GM23338 (cell line): ENCODE measurements around the gene DUS3L.

Experiments
- CREB1 ChIP-seq: fragments of 250-450 bp; sonication (Bioruptor Pico); IDR thresholded peaks from 2 replicates; pipeline ENCODE4 v1.5.0; 2020; ENCODE audit warnings: low read depth, mild to moderate bottlenecking, moderate library complexity
- CTCF ChIP-seq, 2 experiments: fragments of 200-600 bp in 1 of 2; sonication (generic) in 1 of 2; conservative IDR thresholded peaks; 2 replicates each; pipeline versions ENCODE4 v1.5.1 to v1.6.1; 2016 to 2017; ENCODE audit warnings: antibody characterized with exemption in 2 of 2, low read depth in 2 of 2, mild to moderate bottlenecking in 2 of 2, moderate library complexity in 1 of 2
- ETS1 ChIP-seq: IDR thresholded peaks from 2 replicates; pipeline ENCODE4 v1.6.1; 2016; ENCODE audit warnings: antibody characterized with exemption
- EZH2 ChIP-seq: fragments of 200-600 bp; sonication (generic); IDR thresholded peaks from one replicate; pipeline ENCODE4 v1.8.0; 2017; ENCODE audit warnings: antibody characterized with exemption, mild to moderate bottlenecking, low read depth; ENCODE audit not compliant: unreplicated experiment
- EZH2phosphoT487 ChIP-seq: fragments of 200-600 bp; sonication (generic); IDR thresholded peaks from one replicate; pipeline ENCODE4 v1.8.1; 2018; ENCODE audit warnings: antibody characterized with exemption; ENCODE audit not compliant: unreplicated experiment
- JUNB ChIP-seq: IDR thresholded peaks from one replicate; pipeline ENCODE4 v1.6.1; 2016; ENCODE audit warnings: antibody characterized with exemption; ENCODE audit not compliant: unreplicated experiment
- NANOG ChIP-seq: IDR thresholded peaks from 2 replicates; pipeline ENCODE4 v1.6.1; 2016; ENCODE audit warnings: antibody characterized with exemption, borderline replicate concordance
- POLR2AphosphoS5 ChIP-seq: IDR thresholded peaks from 2 replicates; pipeline ENCODE4 v1.6.1; 2016; ENCODE audit warnings: antibody characterized with exemption, low read depth
- STAT1 ChIP-seq: IDR thresholded peaks from one replicate; pipeline ENCODE4 v1.6.1; 2016; ENCODE audit warnings: antibody characterized with exemption; ENCODE audit not compliant: unreplicated experiment
- ZNF114 ChIP-seq: fragments of 250-450 bp; sonication (Bioruptor Pico); IDR thresholded peaks from 2 replicates; pipeline ENCODE4 v1.5.0; 2020; ENCODE audit warnings: mild to moderate bottlenecking, moderate library complexity

GRCh38 chr19:5742051-5742450, 48.9 kb downstream of the DUS3L start:
- TF ChIP-seq ETS1: no peak
- no peak for TF ChIP-seq EZH2
- no peak for TF ChIP-seq CREB1 (CRISPR knock-in tag)
- TF ChIP-seq CTCF (conservative IDR thresholded peaks at IDR 0.05; ENCODE audit: low read depth in 2 of 2): no peak
- no peak for TF ChIP-seq STAT1
- TF ChIP-seq NANOG: no peak
- TF ChIP-seq POLR2AphosphoS5: no peak
- TF ChIP-seq JUNB: no peak
- TF ChIP-seq ZNF114 (CRISPR knock-in tag): no peak
- TF ChIP-seq EZH2phosphoT487: no peak
